Glutamatergic neuron (in vitro differentiated cells): Measurements from ENCODE around the gene SRPK2. TPM values are rescaled to one million over a fixed set of nuclear protein-coding genes. Genes with fewer than 3 reads are reported as not detected.

ENCODE experiments used
- DNase-seq: peaks from one replicate; pipeline ENCODE4 v3.0.0; 2022
- H3K27ac Mint-ChIP-seq: one replicate; pipeline ENCODE4 v1.8.0; 2020; ENCODE audit warnings: mild to moderate bottlenecking, mixed read lengths, inconsistent platforms; ENCODE audit not compliant: unreplicated experiment
- H3K27me3 Mint-ChIP-seq: one replicate; pipeline ENCODE4 v1.8.0; 2020; ENCODE audit warnings: mild to moderate bottlenecking, moderate library complexity, mixed read lengths, inconsistent platforms; ENCODE audit not compliant: unreplicated experiment
- H3K36me3 Mint-ChIP-seq: one replicate; pipeline ENCODE4 v1.8.0; 2020; ENCODE audit warnings: mild to moderate bottlenecking, mixed read lengths, inconsistent platforms; ENCODE audit not compliant: unreplicated experiment
- H3K4me1 Mint-ChIP-seq: one replicate; pipeline ENCODE4 v1.8.0; 2020; ENCODE audit warnings: mild to moderate bottlenecking, low read depth, mixed read lengths, inconsistent platforms; ENCODE audit not compliant: unreplicated experiment
- H3K4me3 Mint-ChIP-seq: one replicate; pipeline ENCODE4 v1.8.0; 2020; ENCODE audit warnings: mild to moderate bottlenecking, mixed read lengths, inconsistent platforms; ENCODE audit not compliant: unreplicated experiment
- H3K9me3 Mint-ChIP-seq: one replicate; pipeline ENCODE4 v1.8.0; 2020; ENCODE audit warnings: mild to moderate bottlenecking, moderate library complexity, mixed read lengths, inconsistent platforms; ENCODE audit not compliant: unreplicated experiment
- total RNA-seq: library from RNA; stranded (reverse); fragmentation: NEBNext Ultra II Directional; extraction: Animal tissue kit (Norgen Biotek cat#: 25700); gene quantifications from one replicate; pipeline ENCODE4 v1.2.1, GENCODE V29; 2021; ENCODE audit not compliant: unreplicated experiment
- TF ChIP-seq, protein P1 (sequence below): fragments of 200-600 bp; sonication (generic); IDR thresholded peaks from one replicate; pipeline ENCODE4 v1.5.0; 2021; ENCODE audit not compliant: partially characterized antibody, unreplicated experiment

Gene SRPK2
- total RNA-seq, 1 donor from 2014 or later = 131 TPM

GRCh38 chr7:105285118-105285874, 103.4 kb downstream of the SRPK2 start:
- Mint-ChIP-seq H3K36me3 (no peaks in the 10 kb centered on the region), H3K4me3 (no peak overlapping the region), H3K27ac (no peak overlapping the region), H3K27me3 (peaks cover 2% of the 10 kb centered on the region), H3K9me3 (no peaks in the 10 kb centered on the region), H3K4me1 (no peaks in the 10 kb centered on the region)
- no peak for DNase-seq
- TF ChIP-seq, protein P1, sequence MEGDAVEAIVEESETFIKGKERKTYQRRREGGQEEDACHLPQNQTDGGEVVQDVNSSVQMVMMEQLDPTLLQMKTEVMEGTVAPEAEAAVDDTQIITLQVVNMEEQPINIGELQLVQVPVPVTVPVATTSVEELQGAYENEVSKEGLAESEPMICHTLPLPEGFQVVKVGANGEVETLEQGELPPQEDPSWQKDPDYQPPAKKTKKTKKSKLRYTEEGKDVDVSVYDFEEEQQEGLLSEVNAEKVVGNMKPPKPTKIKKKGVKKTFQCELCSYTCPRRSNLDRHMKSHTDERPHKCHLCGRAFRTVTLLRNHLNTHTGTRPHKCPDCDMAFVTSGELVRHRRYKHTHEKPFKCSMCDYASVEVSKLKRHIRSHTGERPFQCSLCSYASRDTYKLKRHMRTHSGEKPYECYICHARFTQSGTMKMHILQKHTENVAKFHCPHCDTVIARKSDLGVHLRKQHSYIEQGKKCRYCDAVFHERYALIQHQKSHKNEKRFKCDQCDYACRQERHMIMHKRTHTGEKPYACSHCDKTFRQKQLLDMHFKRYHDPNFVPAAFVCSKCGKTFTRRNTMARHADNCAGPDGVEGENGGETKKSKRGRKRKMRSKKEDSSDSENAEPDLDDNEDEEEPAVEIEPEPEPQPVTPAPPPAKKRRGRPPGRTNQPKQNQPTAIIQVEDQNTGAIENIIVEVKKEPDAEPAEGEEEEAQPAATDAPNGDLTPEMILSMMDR = no peak

DNA sequence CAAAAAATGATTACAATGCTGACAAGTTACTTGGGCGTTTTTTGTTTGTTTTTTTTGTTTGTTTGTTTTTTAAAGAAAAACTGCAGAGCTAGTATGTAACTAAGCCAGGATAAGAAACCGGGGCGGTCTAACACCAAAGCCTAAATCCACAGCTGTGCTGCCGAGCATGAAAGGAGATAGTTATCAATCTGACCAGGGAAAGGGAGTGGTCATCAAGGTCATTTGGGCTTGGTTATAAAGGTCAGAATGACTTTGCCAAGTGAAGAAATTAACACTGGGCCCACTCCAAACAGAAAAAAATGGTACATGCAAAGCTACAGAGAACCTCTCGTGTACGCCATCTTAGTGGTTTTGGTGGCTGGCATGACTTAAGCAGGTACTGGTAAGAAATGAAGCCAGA, 104.7 kb downstream of the SRPK2 start:
- no peaks in the 10 kb centered on the region for H3K27me3 Mint-ChIP-seq
- H3K9me3 Mint-ChIP-seq = no peaks in the 10 kb centered on the region
- no peak overlapping the region for H3K27ac Mint-ChIP-seq
- H3K4me1 Mint-ChIP-seq = no peaks in the 10 kb centered on the region
- no peak for DNase-seq
- no peak overlapping the region for H3K4me3 Mint-ChIP-seq
- H3K36me3 Mint-ChIP-seq = no peaks in the 10 kb centered on the region
- TF ChIP-seq, protein P1 = no peak

GRCh38 chr7:105281966-105282365, 106.8 kb downstream of the SRPK2 start:
- no peak overlapping the region for H3K27ac Mint-ChIP-seq
- no peaks in the 10 kb centered on the region for H3K4me1 Mint-ChIP-seq
- TF ChIP-seq, protein P1 = no peak
- H3K4me3 Mint-ChIP-seq = no peak overlapping the region
- peaks cover 2% of the 10 kb centered on the region for H3K9me3 Mint-ChIP-seq
- DNase-seq = no peak
- H3K36me3 Mint-ChIP-seq = no peaks in the 10 kb centered on the region
- H3K27me3 Mint-ChIP-seq = no peaks in the 10 kb centered on the region

DNA sequence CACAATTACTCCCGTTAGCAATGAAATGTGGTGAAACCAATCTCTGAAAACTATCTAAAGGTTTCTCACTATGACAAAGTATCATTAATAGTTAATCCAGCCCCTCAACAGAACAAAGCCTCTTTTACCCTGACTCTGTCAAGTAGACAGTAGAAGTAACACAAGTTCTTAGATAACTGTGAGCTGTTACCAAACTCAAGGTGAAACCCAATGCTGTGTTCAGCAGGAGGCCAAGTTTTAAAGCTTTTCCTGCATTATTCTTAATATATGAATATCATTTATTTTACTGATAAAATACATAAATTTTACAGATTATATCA, 109.1 kb downstream of the SRPK2 start:
- Mint-ChIP-seq H3K27ac (no peak overlapping the region), H3K4me3 (no peak overlapping the region), H3K4me1 (peaks cover 6% of the 10 kb centered on the region), H3K36me3 (no peaks in the 10 kb centered on the region), H3K27me3 (no peaks in the 10 kb centered on the region), H3K9me3 (peaks cover 2% of the 10 kb centered on the region)
- DNase-seq = no peak
- TF ChIP-seq, protein P1 = no peak

DNA sequence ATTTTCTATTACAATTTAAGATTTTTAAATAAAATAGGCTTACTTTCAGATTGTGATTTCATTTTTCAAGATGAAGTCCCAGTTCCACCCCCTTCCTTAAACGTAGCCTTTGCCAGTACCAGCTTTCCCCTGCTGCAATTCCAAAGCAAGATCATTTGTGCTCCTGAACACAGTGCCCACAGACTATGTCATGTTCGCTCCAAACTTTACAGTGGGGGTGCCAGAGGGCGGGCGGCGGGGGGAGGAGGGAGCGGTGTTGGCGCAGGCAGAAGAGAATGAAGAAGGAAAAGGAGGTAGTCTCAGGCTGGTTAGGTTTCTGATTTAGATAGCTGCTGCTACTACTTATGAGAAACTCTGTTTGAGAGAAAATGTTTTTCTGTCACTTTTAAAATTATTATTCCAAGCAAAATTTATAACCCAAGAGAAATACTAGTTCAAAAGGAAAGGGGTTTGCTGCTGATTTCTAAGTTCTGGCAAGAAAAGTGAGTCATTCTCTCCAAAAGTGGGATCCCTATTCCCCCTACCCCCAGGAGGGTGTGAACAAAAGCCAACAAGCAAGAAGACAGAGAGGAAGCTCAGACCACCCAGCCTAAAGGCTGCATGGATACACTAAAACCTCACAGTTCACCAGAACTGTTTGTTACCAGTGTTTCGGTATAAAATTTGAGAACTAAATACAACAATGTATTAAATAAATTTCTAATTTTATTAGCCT, 109.6 kb downstream of the SRPK2 start:
- no peak overlapping the region for H3K4me3 Mint-ChIP-seq
- DNase-seq = no peak
- TF ChIP-seq, protein P1 = no peak
- no peaks in the 10 kb centered on the region for H3K36me3 Mint-ChIP-seq
- no peak overlapping the region for H3K27ac Mint-ChIP-seq
- H3K4me1 Mint-ChIP-seq = peaks cover 8% of the 10 kb centered on the region
- H3K27me3 Mint-ChIP-seq = no peaks in the 10 kb centered on the region
- peaks cover 2% of the 10 kb centered on the region for H3K9me3 Mint-ChIP-seq
